Measurements from ENCODE around the gene PARL.

Gene PARL

GRCh38 chr3:183884427-183885296, at the start of gene PARL:
TSS of gene PARL (minus strand) at chr3:183884880. CDS start at chr3:183884846, 34 bp downstream.
- Histone ChIP-seq H2AFZ (ENCODE audit: low read depth, low read length) (peak within 1 kb of the TSS; percentile 99), H3K27ac (ENCODE audit: low read length) (peak within 1 kb of the TSS; percentile 37), H3K9me3 (ENCODE audit: insufficient read depth, low read length) (no peaks in the 10 kb centered on the region), H4K20me1 (ENCODE audit: insufficient read depth, low read length) (0 out of 2 replicates have a peak, but pooled peaks cover 3% of the 10 kb centered on the region), H3K4me1 (ENCODE audit: low read length) (peaks cover 18% of the 10 kb centered on the region), H3K27me3 (ENCODE audit: low read depth, low read length) (0 out of 2 replicates have a peak, but pooled peaks cover 7% of the 10 kb centered on the region), H3K36me3 (replicated peaks; ENCODE audit: low read depth, low read length) (no peaks in the 10 kb centered on the region), H3K9ac (ENCODE audit: low read length) (peak within 1 kb of the TSS; percentile 89), H3K4me2 (ENCODE audit: low read length) (peak within 1 kb of the TSS; percentile 99), H3K79me2 (ENCODE audit: low read length) (peaks cover 49% of the 10 kb centered on the region), H3K4me3 (ENCODE audit: low read length) (peak within 1 kb of the TSS; percentile 96)
- no peak for TF ChIP-seq EZH2phosphoT487 (IDR thresholded peaks at IDR 0.05; ENCODE audit: low read depth)
- TF ChIP-seq CTCF (IDR thresholded peaks at IDR 0.05; ENCODE audit: low read depth, low read length), result peak; percentile 91

GRCh38 chr3:183933160-183933559, 48.5 kb upstream of the PARL start:
- TF ChIP-seq EZH2phosphoT487 (IDR thresholded peaks at IDR 0.05; ENCODE audit: low read depth) (no peak), CTCF (IDR thresholded peaks at IDR 0.05; ENCODE audit: low read depth, low read length) (no peak)

GRCh38 chr3:183931881-183932280, 47.2 kb upstream of the PARL start:
- Histone ChIP-seq H3K79me2 (ENCODE audit: low read length) (no peaks in the 10 kb centered on the region), H3K27ac (ENCODE audit: low read length) (no peak overlapping the region), H3K4me3 (ENCODE audit: low read length) (no peak overlapping the region), H4K20me1 (ENCODE audit: insufficient read depth, low read length) (no peaks in the 10 kb centered on the region), H3K4me2 (ENCODE audit: low read length) (no peak overlapping the region), H3K36me3 (replicated peaks; ENCODE audit: low read depth, low read length) (no peaks in the 10 kb centered on the region), H2AFZ (ENCODE audit: low read depth, low read length) (no peak overlapping the region), H3K9me3 (ENCODE audit: insufficient read depth, low read length) (no peaks in the 10 kb centered on the region), H3K27me3 (ENCODE audit: low read depth, low read length) (no peaks in the 10 kb centered on the region), H3K4me1 (ENCODE audit: low read length) (no peaks in the 10 kb centered on the region), H3K9ac (ENCODE audit: low read length) (no peak overlapping the region)
- TF ChIP-seq CTCF (IDR thresholded peaks at IDR 0.05; ENCODE audit: low read depth, low read length) (no peak), EZH2phosphoT487 (IDR thresholded peaks at IDR 0.05; ENCODE audit: low read depth) (no peak)

More at GRCh38 chr3:183933160-183933559, 48.5 kb upstream of the PARL start:
- Histone ChIP-seq H2AFZ (ENCODE audit: low read depth, low read length) (no peak overlapping the region), H3K27ac (ENCODE audit: low read length) (no peak overlapping the region), H4K20me1 (ENCODE audit: insufficient read depth, low read length) (no peaks in the 10 kb centered on the region), H3K4me3 (ENCODE audit: low read length) (no peak overlapping the region), H3K9me3 (ENCODE audit: insufficient read depth, low read length) (no peaks in the 10 kb centered on the region), H3K27me3 (ENCODE audit: low read depth, low read length) (no peaks in the 10 kb centered on the region), H3K9ac (ENCODE audit: low read length) (no peak overlapping the region), H3K4me1 (ENCODE audit: low read length) (peaks cover 7% of the 10 kb centered on the region), H3K4me2 (ENCODE audit: low read length) (no peak overlapping the region), H3K36me3 (replicated peaks; ENCODE audit: low read depth, low read length) (no peaks in the 10 kb centered on the region), H3K79me2 (ENCODE audit: low read length) (no peaks in the 10 kb centered on the region)

GRCh38 chr3:183930086-183930485, 45.4 kb upstream of the PARL start:
- TF ChIP-seq EZH2phosphoT487 (IDR thresholded peaks at IDR 0.05; ENCODE audit: low read depth) (no peak), CTCF (IDR thresholded peaks at IDR 0.05; ENCODE audit: low read depth, low read length) (no peak)
- H3K4me3 ChIP-seq (ENCODE audit: low read length), result no peak overlapping the region
- no peak overlapping the region for H3K4me2 ChIP-seq (ENCODE audit: low read length)

More at GRCh38 chr3:183930086-183930485, 45.4 kb upstream of the PARL start:
- Histone ChIP-seq H3K9ac (ENCODE audit: low read length) (no peak overlapping the region), H2AFZ (ENCODE audit: low read depth, low read length) (no peak overlapping the region), H4K20me1 (ENCODE audit: insufficient read depth, low read length) (no peaks in the 10 kb centered on the region), H3K79me2 (ENCODE audit: low read length) (no peaks in the 10 kb centered on the region), H3K4me1 (ENCODE audit: low read length) (no peaks in the 10 kb centered on the region), H3K9me3 (ENCODE audit: insufficient read depth, low read length) (no peaks in the 10 kb centered on the region), H3K27ac (ENCODE audit: low read length) (no peak overlapping the region), H3K36me3 (replicated peaks; ENCODE audit: low read depth, low read length) (no peaks in the 10 kb centered on the region), H3K27me3 (ENCODE audit: low read depth, low read length) (no peaks in the 10 kb centered on the region)

Data from OCI-LY3 (cell line).